ENCODE results near the gene SLC29A1.

GRCh38 chr6:44273617-44274016 is 50.2 kb downstream of the SLC29A1 start:
- no peak for TF ChIP-seq CTCF (IDR thresholded peaks at IDR 0.05; ENCODE audit: low read depth, low read length, missing input control)
- TF ChIP-seq SP1 (IDR thresholded peaks at IDR 0.05) = no peak
- no peak for TF ChIP-seq GABPA (IDR thresholded peaks at IDR 0.05 in 1 of 2, conservative IDR thresholded peaks at IDR 0.05 in 1 of 2)
- TF ChIP-seq REST (IDR thresholded peaks at IDR 0.05) = no peak
- no peak for TF ChIP-seq EGR1 (IDR thresholded peaks at IDR 0.05; ENCODE audit: low read depth in 2 of 2)
- TF ChIP-seq MAX (IDR thresholded peaks at IDR 0.05) = no peak
